HG02759 (cell line): ENCODE data around the gene SLC35F4.
"Not testable (repeated sequence)": the region's sequence is repeated elsewhere in the genome, so short reads cannot be mapped to it uniquely, and the experiment has no call there.

ENCODE experiments used
- ATAC-seq: cut with Tn5 transposase; IDR thresholded peaks from one replicate; pipeline ENCODE4 v1.9.1; 2021; ENCODE audit warnings: mild to moderate bottlenecking, moderate library complexity; ENCODE audit not compliant: unreplicated experiment

Gene SLC35F4

GRCh38 chr14:57811998-57812546, 53.8 kb downstream of the SLC35F4 start:
- no peak for ATAC-seq

- ATAC-seq: no peak
These were observed 56.1 kb downstream of the SLC35F4 start for GRCh38 chr14:57809808-57810207.

DNA sequence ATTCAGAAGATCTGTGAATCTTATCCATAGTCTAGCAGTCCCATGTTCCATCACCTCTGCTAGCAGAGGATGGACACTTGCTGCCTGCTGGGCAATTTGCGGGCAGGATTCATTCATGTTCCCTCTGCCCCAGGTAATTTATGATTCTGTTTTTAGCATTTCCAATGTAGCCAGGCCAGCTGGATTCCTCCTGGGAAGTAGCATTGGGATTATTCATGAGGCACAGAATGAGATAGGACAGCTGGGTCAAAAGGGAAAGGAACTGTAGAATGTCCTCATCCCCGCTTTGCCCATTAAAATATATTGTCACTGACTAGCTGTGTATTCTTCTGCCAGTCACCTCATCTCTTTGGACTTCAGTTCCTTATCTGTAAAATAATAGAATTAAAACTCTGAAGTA, 68.7 kb downstream of the SLC35F4 start:
- ATAC-seq: no peak

DNA sequence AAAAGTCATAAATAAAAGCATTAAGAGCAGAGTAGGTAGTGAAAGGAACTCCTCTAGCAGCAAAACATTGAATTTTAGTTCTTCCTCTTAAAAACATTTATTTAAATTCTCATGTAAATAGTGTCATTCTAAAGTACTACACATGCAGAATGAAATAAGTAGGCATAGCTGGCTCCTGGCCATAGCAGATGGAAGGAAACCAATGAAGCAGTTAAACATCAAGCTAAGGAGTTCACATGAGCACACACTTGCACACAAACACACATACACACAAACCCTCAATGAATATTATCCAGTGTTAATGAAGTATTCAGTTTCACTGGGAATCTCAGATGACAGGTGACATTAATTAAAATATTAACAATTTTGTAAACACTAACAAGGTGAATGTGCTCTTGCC, 69.3 kb downstream of the SLC35F4 start:
- ATAC-seq: no peak

- no peak for ATAC-seq
These were observed 80.8 kb downstream of the SLC35F4 start for GRCh38 chr14:57785058-57785457.

GRCh38 chr14:57771801-57772200, 94.1 kb downstream of the SLC35F4 start:
- no peak for ATAC-seq

- ATAC-seq: no peak
These were observed 95.9 kb downstream of the SLC35F4 start for GRCh38 chr14:57769863-57770523.

DNA sequence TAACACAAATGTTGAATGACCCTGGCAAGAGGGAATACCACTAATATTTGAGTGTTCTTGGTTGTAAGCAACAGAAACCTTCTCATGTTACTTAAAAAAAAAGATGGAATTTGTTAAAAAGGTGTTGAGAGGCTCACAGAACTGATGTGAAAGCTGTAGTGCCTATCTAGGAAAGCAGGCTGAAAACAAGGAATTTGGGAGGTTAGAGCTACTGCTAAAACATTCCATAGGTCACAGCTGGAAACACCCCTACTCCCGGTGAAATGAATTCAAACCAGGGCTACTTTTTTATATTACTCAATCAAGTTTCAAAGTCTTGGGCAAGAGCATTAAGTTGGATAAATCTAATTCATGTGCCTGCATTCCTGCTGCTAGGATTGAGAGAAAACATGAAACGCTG, 104.1 kb downstream of the SLC35F4 start:
- no peak for ATAC-seq

DNA sequence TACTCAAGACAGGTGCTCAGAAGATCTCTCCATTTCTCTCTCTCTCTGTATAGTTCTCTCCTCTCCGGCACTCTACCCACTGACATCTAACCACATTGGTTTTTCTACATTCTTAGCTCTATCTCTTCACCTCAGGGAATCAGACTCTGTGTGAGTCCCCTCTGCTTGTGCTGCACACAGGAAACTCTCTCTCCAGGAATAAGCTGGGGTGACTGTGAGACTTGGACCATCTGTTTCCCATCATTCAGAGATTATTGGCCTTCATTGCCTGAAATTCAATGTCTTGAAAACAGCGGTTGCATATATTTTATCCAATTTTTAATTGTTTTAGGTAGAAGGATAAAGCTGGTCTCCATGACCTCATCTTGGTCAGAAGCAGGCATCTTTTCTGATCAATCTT, 105.0 kb downstream of the SLC35F4 start:
- ATAC-seq: no peak

- no peak for ATAC-seq
These were observed 110.8 kb downstream of the SLC35F4 start for GRCh38 chr14:57755018-57755521.

DNA sequence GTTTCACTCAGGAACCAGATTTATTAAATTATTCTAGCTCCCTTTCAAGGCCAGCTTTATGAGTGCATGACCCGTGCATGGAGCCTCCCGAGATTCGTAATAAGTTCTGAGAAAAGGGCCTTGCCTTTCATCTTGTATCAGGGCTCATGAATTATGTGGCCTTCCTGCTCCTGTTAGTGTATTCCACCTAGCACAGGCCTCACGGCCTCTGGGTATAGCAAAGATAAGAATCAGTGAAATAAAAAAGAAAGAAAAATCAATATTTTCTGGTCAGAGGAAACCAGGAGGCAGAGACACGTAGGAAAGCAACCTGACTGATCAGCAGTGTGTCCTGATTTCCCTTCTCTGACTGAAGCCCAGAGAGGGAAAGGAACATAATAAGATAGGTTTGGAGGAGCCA, 111.4 kb downstream of the SLC35F4 start:
- no peak for ATAC-seq

DNA sequence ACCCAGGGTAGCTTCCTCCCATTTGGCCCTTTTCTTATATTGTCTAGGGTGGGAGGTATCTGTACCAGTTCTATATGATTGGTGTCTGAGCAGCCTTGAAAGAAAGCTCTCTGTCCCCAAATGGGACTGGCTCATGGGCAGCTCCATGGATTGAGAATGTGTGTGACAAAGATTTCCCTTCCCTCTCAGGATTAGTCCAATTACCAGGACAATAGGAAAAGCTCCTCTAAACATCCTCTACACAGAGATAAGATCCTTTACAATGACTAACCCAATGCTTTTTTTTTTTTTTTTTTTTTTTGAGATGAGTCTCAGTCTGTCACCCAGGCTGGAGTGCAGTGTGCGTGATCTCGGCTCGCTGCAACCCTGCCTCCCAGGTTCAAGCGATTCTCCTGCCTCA, 112.1 kb downstream of the SLC35F4 start:
- ATAC-seq: no peak

DNA sequence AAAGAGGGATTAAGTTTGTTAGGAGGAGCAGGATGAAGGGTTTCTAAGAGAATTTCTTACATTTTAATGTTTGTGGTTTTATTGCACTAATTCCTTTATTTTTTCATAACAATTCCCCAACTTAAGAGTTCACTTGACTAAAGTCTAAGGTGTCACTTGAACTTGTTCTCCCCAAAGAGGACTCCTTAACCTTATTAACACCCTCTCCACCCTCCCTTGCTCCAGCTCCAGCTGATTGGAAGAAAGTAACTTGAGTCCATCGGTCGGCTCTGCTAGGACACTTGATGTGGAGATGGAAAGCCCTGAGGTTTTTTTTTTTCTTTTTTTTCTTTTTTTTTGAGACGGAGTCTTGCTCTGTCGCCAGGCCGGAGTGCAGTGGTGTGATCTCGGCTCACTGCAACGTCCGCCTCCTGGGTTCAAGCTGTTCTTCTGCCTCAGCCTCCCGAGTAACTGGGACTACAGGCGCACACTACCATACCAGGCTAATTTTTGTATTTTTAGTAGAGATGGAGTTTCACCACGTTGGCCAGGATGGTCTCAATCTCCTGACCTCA, 113.7 kb downstream of the SLC35F4 start:
- ATAC-seq: not testable (repeated sequence)

DNA sequence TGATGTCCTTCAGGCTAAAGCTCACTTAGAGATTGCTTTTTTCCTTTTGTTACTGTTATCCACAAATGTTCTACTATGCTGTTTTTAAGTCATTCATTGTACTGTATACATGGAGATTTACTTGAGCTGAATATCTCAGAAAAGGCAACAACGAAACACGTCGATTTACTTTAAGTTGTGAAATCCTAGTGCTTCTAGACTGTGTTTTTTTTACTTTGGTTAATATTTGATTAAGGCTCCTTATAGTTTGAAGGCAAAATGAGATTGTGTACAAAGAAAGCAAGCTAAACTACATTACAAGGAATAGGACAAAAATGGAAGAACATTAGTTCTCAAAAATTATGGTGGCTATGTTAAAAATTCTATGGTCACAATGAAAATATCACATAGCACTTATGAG, 114.5 kb downstream of the SLC35F4 start:
- ATAC-seq: no peak

DNA sequence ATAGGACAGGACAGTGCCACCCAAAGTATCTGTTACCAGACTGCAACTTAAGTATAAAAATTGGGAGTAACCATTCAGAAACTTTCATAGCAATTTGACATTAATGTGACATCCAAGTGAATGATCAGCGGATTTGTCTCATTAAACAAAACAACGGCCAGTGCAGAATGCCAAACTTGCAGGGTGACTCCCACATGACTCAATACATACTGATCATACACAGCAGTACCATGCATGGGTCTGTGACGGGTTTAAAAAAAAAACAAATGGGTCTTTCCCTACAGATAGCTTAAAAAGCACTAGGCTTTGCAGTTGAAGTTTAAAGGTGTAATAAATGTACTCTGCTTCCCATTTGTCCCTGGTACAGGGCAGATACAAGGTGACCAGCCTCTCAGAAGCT, 116.6 kb downstream of the SLC35F4 start:
- no peak for ATAC-seq

- ATAC-seq: no peak
These were observed 117.6 kb downstream of the SLC35F4 start for GRCh38 chr14:57748279-57748678.

- no peak for ATAC-seq
These were observed 118.9 kb downstream of the SLC35F4 start for GRCh38 chr14:57747036-57747435.

GRCh38 chr14:57746563-57746962, 119.3 kb downstream of the SLC35F4 start:
- ATAC-seq: no peak

DNA sequence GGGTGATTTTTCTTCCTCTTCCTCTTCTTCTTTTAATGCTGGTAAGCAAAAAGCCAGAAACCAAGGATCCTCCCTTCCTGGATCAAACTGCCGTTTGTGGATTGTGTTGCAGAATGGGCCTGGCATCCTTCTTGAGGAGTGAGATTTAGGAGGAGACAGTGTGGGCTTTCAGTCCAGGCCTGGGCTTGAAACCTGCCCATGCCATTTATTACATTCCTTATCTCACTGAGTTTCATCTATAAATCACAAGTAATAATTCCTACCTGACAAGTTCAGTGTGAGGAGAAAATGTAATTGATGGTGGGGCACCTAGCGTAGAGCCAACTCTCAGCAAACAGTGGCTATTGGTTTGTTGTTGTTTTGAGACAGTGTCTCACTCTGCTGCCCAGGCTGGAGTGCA, 126.4 kb downstream of the SLC35F4 start:
- no peak for ATAC-seq

DNA sequence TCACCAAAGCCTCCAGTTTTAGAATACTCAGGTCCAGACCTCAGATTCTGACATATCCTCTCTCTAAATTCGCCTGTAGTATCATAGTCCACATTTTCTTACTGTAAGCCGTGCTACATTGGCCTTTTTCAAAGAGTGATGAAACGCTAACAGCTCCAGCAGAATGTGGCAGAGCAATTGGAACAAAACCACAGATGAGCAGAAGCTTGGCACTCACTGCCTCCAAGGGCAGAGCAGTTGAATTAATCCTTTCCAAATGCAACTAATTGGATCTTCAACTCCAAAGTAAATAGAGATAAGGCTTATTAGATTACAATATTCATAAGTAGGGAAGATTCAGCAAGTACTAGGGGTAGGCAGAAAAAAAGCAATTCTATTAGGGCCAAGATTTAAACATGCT, 128.3 kb downstream of the SLC35F4 start:
- ATAC-seq: no peak

GRCh38 chr14:57736391-57736790, 129.5 kb downstream of the SLC35F4 start:
- ATAC-seq: no peak

DNA sequence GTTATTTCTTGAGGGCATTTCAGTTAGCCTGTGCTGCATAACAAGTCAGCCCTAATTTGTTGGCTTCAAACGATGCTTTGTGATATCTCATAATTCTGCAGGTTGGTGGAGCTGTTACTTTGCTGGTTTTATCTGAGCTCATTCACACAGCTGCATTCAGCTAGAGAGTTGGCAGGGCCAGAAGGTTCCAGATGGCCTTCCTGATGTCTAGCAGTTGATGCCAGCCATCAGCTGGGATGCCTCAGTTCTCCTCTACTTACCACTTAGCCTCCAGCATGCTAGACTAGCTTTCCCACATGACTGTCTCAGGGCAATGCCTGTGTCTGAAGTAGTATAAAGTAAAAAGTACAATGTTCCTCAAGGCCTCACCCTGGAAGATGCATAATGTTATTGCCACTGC, 130.6 kb downstream of the SLC35F4 start:
- ATAC-seq: no peak
